Body of pancreas (tissue), 4 donors: ENCODE results near the gene SSUH2.
"Not testable (repeated sequence)": the region's sequence is repeated elsewhere in the genome, so short reads cannot be mapped to it uniquely, and the experiment has no call there.

Experiments used
- CTCF ChIP-seq, 7 experiments: fragments of 450-650 bp in 4 of 7; fragments of 200-600 bp in 3 of 7; sonication (generic) in 3 of 7; IDR thresholded peaks; one replicate each; pipeline ENCODE4 v1.5.1; 2016 to 2019; ENCODE audit warnings: antibody characterized with exemption in 7 of 7
- POLR2A ChIP-seq, 3 donors: fragments of 450-650 bp; IDR thresholded peaks; one replicate each; pipeline ENCODE4 v1.6.1; 2016; ENCODE audit warnings: antibody characterized with exemption in 3 of 3, mild to moderate bottlenecking in 2 of 3

- not testable (repeated sequence) for TF ChIP-seq CTCF, POLR2A (IDR thresholded peaks at IDR 0.05)
Observed at GRCh38 chr3:8677258-8677657, 32.7 kb upstream of the SSUH2 start.
